OCI-LY7 (cell line): Measurements from ENCODE around the gene RGPD3.
"Not testable (repeated sequence)": the region's sequence is repeated elsewhere in the genome, so short reads cannot be mapped to it uniquely, and the experiment has no call there.

Experiments
- CTCF ChIP-seq: fragments of 200-600 bp; sonication (generic); conservative IDR thresholded peaks from 2 replicates; pipeline ENCODE4 v1.5.1; 2014; ENCODE audit warnings: mild to moderate bottlenecking, antibody characterized with exemption, low read length, moderate library complexity, mixed read lengths
- EZH2phosphoT487 ChIP-seq: fragments of 200-600 bp; sonication (generic); IDR thresholded peaks from 2 replicates; pipeline ENCODE4 v1.6.1; 2018; ENCODE audit warnings: low read depth, borderline replicate concordance, mild to moderate bottlenecking, mixed run types, antibody characterized with exemption, low read length, moderate library complexity, mixed read lengths

- not testable (repeated sequence) for TF ChIP-seq CTCF, EZH2phosphoT487
These were observed 37.9 kb upstream of the RGPD3 start for GRCh38 chr2:106506002-106506687.
